Measurements from ENCODE around the gene CFAP298. TPM values are rescaled to one million over a fixed set of nuclear protein-coding genes. Genes with fewer than 3 reads are reported as not detected.
A peak's percentile ranks its signal among the peaks of the same experiment; 100 is the strongest.

CFAP298 gene
- total and polyA plus RNA-seq, 2 of the 13 experiments (the other 11 are each of a cell fraction or from before 2014, with no cell fraction given) = 21.2 to 62.2 TPM

DNA sequence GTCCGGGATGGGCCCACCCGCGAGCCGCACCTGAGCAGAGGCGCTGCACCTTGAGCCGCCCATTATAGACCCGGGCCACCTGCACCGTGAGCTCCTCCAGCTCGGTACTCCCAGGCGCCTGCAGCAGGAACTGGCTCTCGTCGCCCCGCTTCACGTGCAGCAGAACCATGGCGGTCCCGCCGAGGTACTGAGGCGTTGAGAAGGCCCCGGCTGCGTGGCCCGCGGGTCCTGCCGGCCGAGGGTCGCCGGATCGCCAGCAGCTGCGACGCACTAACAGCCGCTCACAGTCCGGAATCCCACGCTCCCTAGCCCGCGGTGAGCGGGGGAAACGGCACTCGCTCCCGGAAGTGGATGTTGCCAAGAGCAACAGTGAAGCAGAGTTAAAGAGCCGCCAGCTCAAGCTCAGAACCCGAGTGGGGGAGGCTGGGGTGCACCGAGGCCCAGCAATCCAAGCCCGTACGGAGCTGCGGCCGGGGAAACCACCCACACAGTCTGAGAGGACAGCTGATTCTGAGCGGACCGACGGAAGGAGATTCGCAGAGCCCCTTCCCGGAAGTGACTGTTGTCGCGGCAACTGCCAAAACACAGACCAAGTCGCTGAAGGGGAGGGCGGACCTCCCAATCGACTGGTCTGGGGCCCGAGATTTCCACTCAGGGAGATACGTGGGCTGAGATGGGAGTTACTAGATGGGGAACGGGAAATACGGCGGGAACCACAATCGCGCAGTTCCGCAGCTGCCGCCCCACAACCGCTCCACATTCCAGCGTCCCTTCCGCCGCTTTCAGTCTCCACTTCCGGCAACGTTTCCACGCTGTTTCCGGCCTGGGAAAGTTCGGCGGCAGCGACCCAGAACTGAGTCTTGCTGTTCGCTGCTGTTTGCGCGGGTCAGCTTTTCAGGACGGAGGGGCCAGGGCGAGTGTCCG is at the start of gene CFAP298 (continued):
- TF ChIP-seq, protein P1, sequence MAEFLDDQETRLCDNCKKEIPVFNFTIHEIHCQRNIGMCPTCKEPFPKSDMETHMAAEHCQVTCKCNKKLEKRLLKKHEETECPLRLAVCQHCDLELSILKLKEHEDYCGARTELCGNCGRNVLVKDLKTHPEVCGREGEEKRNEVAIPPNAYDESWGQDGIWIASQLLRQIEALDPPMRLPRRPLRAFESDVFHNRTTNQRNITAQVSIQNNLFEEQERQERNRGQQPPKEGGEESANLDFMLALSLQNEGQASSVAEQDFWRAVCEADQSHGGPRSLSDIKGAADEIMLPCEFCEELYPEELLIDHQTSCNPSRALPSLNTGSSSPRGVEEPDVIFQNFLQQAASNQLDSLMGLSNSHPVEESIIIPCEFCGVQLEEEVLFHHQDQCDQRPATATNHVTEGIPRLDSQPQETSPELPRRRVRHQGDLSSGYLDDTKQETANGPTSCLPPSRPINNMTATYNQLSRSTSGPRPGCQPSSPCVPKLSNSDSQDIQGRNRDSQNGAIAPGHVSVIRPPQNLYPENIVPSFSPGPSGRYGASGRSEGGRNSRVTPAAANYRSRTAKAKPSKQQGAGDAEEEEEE (CRISPR knock-in tag; IDR thresholded peaks at IDR 0.05; ENCODE audit: borderline replicate concordance) = no peak
- TF ChIP-seq SCMH1 (CRISPR knock-in tag; IDR thresholded peaks at IDR 0.05; ENCODE audit: borderline replicate concordance) = no peak
- peak; percentile 93; the same call in 1 of the 2 replicates for TF ChIP-seq U2AF2 (IDR thresholded peaks at IDR 0.05; ENCODE audit: low read depth, low read length)
- TF ChIP-seq HIVEP1 (CRISPR knock-in tag; IDR thresholded peaks at IDR 0.05) = peak; percentile 64
- TF ChIP-seq, protein P2, sequence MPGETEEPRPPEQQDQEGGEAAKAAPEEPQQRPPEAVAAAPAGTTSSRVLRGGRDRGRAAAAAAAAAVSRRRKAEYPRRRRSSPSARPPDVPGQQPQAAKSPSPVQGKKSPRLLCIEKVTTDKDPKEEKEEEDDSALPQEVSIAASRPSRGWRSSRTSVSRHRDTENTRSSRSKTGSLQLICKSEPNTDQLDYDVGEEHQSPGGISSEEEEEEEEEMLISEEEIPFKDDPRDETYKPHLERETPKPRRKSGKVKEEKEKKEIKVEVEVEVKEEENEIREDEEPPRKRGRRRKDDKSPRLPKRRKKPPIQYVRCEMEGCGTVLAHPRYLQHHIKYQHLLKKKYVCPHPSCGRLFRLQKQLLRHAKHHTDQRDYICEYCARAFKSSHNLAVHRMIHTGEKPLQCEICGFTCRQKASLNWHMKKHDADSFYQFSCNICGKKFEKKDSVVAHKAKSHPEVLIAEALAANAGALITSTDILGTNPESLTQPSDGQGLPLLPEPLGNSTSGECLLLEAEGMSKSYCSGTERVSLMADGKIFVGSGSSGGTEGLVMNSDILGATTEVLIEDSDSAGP (CRISPR knock-in tag; IDR thresholded peaks at IDR 0.05; ENCODE audit: borderline replicate concordance) = peak; percentile 99
- TF ChIP-seq ASH2L (IDR thresholded peaks at IDR 0.05; ENCODE audit: insufficient read length, low read depth, low read length) = peak; percentile 87
- TF ChIP-seq, protein P3, sequence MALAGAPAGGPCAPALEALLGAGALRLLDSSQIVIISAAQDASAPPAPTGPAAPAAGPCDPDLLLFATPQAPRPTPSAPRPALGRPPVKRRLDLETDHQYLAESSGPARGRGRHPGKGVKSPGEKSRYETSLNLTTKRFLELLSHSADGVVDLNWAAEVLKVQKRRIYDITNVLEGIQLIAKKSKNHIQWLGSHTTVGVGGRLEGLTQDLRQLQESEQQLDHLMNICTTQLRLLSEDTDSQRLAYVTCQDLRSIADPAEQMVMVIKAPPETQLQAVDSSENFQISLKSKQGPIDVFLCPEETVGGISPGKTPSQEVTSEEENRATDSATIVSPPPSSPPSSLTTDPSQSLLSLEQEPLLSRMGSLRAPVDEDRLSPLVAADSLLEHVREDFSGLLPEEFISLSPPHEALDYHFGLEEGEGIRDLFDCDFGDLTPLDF (CRISPR knock-in tag; IDR thresholded peaks at IDR 0.05) = 0 out of 2 replicates have a peak, but pooled peaks have one; percentile 22
- 0 out of 2 replicates have a peak, but pooled peaks have one; percentile 82 for TF ChIP-seq TGIF2 (CRISPR knock-in tag; IDR thresholded peaks at IDR 0.05)
- TF ChIP-seq KAT2B (IDR thresholded peaks at IDR 0.05; ENCODE audit: borderline replicate concordance, low read depth, low read length) = no peak
- TF ChIP-seq ISL2 (CRISPR knock-in tag; IDR thresholded peaks at IDR 0.05) = no peak
- peak; percentile 81; the same call in 1 of the 2 replicates for TF ChIP-seq SPEN (CRISPR knock-in tag; IDR thresholded peaks at IDR 0.05; ENCODE audit: low read depth)
- no peak for TF ChIP-seq ATF7 (IDR thresholded peaks at IDR 0.05)
- no peak for TF ChIP-seq ATF7 (CRISPR knock-in tag; IDR thresholded peaks at IDR 0.05)
- 0 out of 2 replicates have a peak, but pooled peaks have one; percentile 50 for TF ChIP-seq ZNF101 (CRISPR knock-in tag; IDR thresholded peaks at IDR 0.05; ENCODE audit: borderline replicate concordance, low read depth)
- no peak for TF ChIP-seq GPN1 (CRISPR knock-in tag; IDR thresholded peaks at IDR 0.05; ENCODE audit: borderline replicate concordance)
- TF ChIP-seq, protein P4, sequence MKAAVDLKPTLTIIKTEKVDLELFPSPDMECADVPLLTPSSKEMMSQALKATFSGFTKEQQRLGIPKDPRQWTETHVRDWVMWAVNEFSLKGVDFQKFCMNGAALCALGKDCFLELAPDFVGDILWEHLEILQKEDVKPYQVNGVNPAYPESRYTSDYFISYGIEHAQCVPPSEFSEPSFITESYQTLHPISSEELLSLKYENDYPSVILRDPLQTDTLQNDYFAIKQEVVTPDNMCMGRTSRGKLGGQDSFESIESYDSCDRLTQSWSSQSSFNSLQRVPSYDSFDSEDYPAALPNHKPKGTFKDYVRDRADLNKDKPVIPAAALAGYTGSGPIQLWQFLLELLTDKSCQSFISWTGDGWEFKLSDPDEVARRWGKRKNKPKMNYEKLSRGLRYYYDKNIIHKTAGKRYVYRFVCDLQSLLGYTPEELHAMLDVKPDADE (CRISPR knock-in tag; IDR thresholded peaks at IDR 0.05) = no peak
- TF ChIP-seq NFE2L1 (CRISPR knock-in tag; IDR thresholded peaks at IDR 0.05; ENCODE audit: borderline replicate concordance) = no peak
- TF ChIP-seq ZNF660 (CRISPR knock-in tag; IDR thresholded peaks at IDR 0.05; ENCODE audit: borderline replicate concordance, low read depth) = no peak
- peak; percentile 77 for TF ChIP-seq MXD1 (CRISPR knock-in tag; IDR thresholded peaks at IDR 0.05)
- no peak for TF ChIP-seq MAF1 (CRISPR knock-in tag; IDR thresholded peaks at IDR 0.05; ENCODE audit: borderline replicate concordance)
- no peak for TF ChIP-seq NFIB (CRISPR knock-in tag; IDR thresholded peaks at IDR 0.05; ENCODE audit: borderline replicate concordance)
- TF ChIP-seq TRIM24 (CRISPR knock-in tag; IDR thresholded peaks at IDR 0.05) = no peak
- TF ChIP-seq CENPX (CRISPR knock-in tag; IDR thresholded peaks at IDR 0.05) = no peak

Measured in HepG2 (cell line).